OCI-LY7 (cell line): ENCODE results near the gene COX4I1. TPM values are rescaled to one million over a fixed set of nuclear protein-coding genes. Genes with fewer than 3 reads are reported as not detected.

ENCODE experiments used
- BruUV-seq: library from RNA; stranded (reverse); fragments of 400-500 nt; replicated peaks from 2 replicates; lab custom pipeline; 2021; lab: Mats Ljungman, UMichigan
- CTCF ChIA-PET: fragments of 300-600 bp; sonication (Branson Sonifier 250); formaldehyde crosslinking; loops from one replicate; lab custom pipeline; 2022; ENCODE audit warnings: antibody characterized with exemption; ENCODE audit not compliant: unreplicated experiment; lab: Charles Lee
- POLR2A ChIA-PET: fragments of 300-600 bp; sonication (Branson Sonifier 250); formaldehyde crosslinking; loops from one replicate; lab custom pipeline; 2022; ENCODE audit warnings: antibody characterized with exemption; lab: Charles Lee
- DNase-seq: peaks from one replicate; pipeline ENCODE4 v3.0.0-alpha.2; 2015; ENCODE audit warnings: low spot score
- H2AFZ ChIP-seq: fragments of 200-600 bp; sonication (generic), shearing (Covaris generic); 2 replicates; pipeline ENCODE4 v1.6.1; 2014; ENCODE audit warnings: mild to moderate bottlenecking, antibody characterized with exemption, low read length, moderate library complexity
- H3K27ac ChIP-seq: fragments of 200-600 bp; sonication (generic); 2 replicates; pipeline ENCODE4 v1.5.1; 2014; ENCODE audit warnings: mixed run types, low read depth, mild to moderate bottlenecking, moderate library complexity, low read length, inconsistent platforms; ENCODE audit not compliant: poor library complexity, severe bottlenecking
- H3K36me3 ChIP-seq: fragments of 200-600 bp; sonication (generic); 2 replicates; pipeline ENCODE4 v1.6.1; 2014; ENCODE audit warnings: mild to moderate bottlenecking, antibody characterized with exemption, low read length, moderate library complexity, mixed read lengths; ENCODE audit not compliant: insufficient read depth
- H3K4me1 ChIP-seq: fragments of 200-600 bp; sonication (generic); 2 replicates; pipeline ENCODE4 v1.5.1; 2014; ENCODE audit warnings: mild to moderate bottlenecking, low read length; ENCODE audit not compliant: insufficient read depth, poor library complexity, severe bottlenecking
- H3K4me2 ChIP-seq: fragments of 200-600 bp; sonication (generic); 2 replicates; pipeline ENCODE4 v1.6.1; 2014; ENCODE audit warnings: mild to moderate bottlenecking, low read length
- H3K4me3 ChIP-seq: fragments of 200-600 bp; sonication (generic); 2 replicates; pipeline ENCODE4 v1.5.1; 2014; ENCODE audit warnings: mild to moderate bottlenecking, low read depth, low read length; ENCODE audit not compliant: poor library complexity, severe bottlenecking
- H3K79me2 ChIP-seq: fragments of 200-600 bp; sonication (generic); 2 replicates; pipeline ENCODE4 v1.6.1; 2016; ENCODE audit warnings: low read depth, mild to moderate bottlenecking, low read length, moderate library complexity, mixed read lengths; ENCODE audit not compliant: insufficient read depth
- H3K9me2 ChIP-seq: fragments of 200-600 bp; sonication (generic); 2 replicates; pipeline ENCODE4 v1.6.1; 2016; ENCODE audit warnings: mild to moderate bottlenecking, low read length, mixed read lengths; ENCODE audit not compliant: insufficient read depth
- H3K9me3 ChIP-seq: fragments of 200-600 bp; sonication (generic); 2 replicates; pipeline ENCODE4 v1.6.1; 2014; ENCODE audit warnings: mild to moderate bottlenecking, mixed run types, low read length, mixed read lengths
- H4K20me1 ChIP-seq: fragments of 200-600 bp; sonication (generic); 2 replicates; pipeline ENCODE4 v1.6.1; 2014; ENCODE audit warnings: mild to moderate bottlenecking, antibody characterized with exemption, low read length, moderate library complexity, mixed read lengths; ENCODE audit not compliant: insufficient read depth
- EZH2phosphoT487 ChIP-seq: fragments of 200-600 bp; sonication (generic); IDR thresholded peaks from 2 replicates; pipeline ENCODE4 v1.6.1; 2018; ENCODE audit warnings: low read depth, borderline replicate concordance, mild to moderate bottlenecking, mixed run types, antibody characterized with exemption, low read length, moderate library complexity, mixed read lengths
- intact Hi-C: fragments of 100-400 bp; cut with micrococcal nuclease; formaldehyde crosslinking; loops from one replicate; pipeline ENCODE4 v1.10.0; 2022; ENCODE audit not compliant: unreplicated experiment
- total RNA-seq, 2 experiments: library from RNA; depleted of rRNA in 1 of 2; stranded (reverse); fragments of >200 nt in 1 of 2; shearing (Covaris generic) in 1 of 2; gene quantifications; 2 replicates each; pipeline ENCODE4 v1.2.3, GENCODE V29; 2014 to 2022
- TF ChIP-seq, protein P1 (sequence below): fragments of 200-600 bp; sonication (generic); conservative IDR thresholded peaks from 2 replicates; pipeline ENCODE4 v1.5.1; 2014; ENCODE audit warnings: mild to moderate bottlenecking, antibody characterized with exemption, low read length, moderate library complexity, mixed read lengths

Gene COX4I1
- total RNA-seq, 2 experiments from 2014 or later, result 542 to 569 TPM

DNA sequence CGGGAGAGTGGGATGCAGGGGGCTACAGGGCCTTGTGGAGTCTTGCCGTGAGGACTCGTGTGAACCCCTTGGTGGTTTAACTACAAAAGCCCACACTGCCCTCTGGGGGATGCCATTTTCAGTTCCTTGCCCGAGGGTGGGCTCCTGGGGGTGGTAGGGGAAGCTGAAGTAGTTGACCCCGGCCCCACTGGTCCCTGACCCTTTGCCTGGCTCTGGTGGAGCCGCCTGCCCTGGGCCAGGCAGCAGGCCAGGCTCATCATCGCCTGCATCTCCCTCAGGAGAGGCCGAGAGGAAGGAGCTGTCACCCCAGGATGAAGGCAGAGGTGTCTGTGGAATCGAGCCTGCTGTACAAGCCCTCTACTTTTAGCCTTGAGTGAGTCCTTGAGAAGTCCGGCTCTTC, 10.2 kb downstream of the COX4I1 start:
- TF ChIP-seq, protein P1, sequence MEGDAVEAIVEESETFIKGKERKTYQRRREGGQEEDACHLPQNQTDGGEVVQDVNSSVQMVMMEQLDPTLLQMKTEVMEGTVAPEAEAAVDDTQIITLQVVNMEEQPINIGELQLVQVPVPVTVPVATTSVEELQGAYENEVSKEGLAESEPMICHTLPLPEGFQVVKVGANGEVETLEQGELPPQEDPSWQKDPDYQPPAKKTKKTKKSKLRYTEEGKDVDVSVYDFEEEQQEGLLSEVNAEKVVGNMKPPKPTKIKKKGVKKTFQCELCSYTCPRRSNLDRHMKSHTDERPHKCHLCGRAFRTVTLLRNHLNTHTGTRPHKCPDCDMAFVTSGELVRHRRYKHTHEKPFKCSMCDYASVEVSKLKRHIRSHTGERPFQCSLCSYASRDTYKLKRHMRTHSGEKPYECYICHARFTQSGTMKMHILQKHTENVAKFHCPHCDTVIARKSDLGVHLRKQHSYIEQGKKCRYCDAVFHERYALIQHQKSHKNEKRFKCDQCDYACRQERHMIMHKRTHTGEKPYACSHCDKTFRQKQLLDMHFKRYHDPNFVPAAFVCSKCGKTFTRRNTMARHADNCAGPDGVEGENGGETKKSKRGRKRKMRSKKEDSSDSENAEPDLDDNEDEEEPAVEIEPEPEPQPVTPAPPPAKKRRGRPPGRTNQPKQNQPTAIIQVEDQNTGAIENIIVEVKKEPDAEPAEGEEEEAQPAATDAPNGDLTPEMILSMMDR, result peak; percentile 35
- TF ChIP-seq EZH2phosphoT487, result no peak
- Histone ChIP-seq H2AFZ (no peak overlapping the region), H4K20me1 (no peaks in the 10 kb centered on the region), H3K4me3 (no peak overlapping the region), H3K9me3 (no peaks in the 10 kb centered on the region), H3K36me3 (peaks cover 28% of the 10 kb centered on the region), H3K4me1 (no peaks in the 10 kb centered on the region), H3K4me2 (no peak overlapping the region), H3K9me2 (no peaks in the 10 kb centered on the region), H3K27ac (no peak overlapping the region), H3K79me2 (no peaks in the 10 kb centered on the region)
- CTCF ChIA-PET, result no interaction called here
- intact Hi-C loops, result no loop called here
- no TSS peak for BruUV-seq
- POLR2A ChIA-PET, result no interaction called here
- DNase-seq, result no peak

DNA sequence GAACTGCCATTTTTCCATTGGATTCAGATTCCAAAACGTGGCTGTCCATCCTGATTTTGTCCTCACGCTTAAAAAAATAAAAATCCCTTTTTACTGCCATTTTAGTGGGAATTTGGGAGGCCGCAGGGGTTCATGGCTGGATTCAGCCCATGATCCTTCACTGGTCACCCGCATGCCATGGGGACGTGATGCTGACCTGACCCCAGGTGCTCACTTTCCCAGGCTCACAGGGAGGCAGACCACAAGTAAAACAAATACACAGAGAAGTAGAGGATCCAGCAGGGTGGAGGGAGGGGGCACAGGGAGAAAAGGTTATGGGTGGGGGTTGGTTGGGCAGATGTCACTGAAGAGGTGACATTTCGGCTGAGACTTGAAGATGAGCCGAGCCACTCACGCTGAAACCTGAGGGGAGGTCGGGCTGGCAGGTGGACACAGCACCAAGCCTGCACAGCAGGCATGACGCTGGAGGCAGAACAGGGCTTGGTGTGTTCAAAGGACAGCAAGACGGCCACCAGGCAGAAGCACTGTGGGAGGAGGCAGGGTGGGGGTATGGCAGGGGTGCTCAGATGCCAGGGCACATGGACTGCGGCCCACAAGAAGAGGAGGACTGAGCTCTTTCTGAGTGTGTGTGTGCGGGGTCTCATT, 10.7 kb downstream of the COX4I1 start:
- POLR2A ChIA-PET, result interaction anchor here (1.5 kb wide), 1 partner anchor 10 kb away, joined by 3 read pairs; no protein-coding TSS in a partner anchor

DNA sequence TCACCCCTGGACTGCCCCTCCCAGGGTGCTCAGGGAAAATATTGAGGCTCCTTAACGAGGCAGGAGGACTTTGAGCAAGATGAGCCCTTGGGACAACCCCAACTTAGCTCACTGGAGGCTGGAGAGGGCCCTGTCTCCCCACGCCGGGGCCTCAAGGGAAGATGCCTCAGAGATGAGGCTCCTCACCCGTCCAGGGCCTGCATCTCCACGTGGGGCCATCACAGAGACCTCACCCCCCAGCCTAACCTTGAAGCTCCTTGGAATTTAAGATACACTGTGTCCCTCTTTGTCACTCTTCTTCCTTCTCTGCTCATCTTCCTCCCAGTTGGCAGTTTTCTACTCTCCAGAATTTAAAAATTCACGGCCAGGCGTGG, 11.2 kb downstream of the COX4I1 start:
- POLR2A ChIA-PET, result interaction anchor here (1.5 kb wide), 1 partner anchor 10 kb away, joined by 3 read pairs; no protein-coding TSS in a partner anchor
- no TSS peak for BruUV-seq
- Histone ChIP-seq H3K9me2 (no peaks in the 10 kb centered on the region), H3K27ac (no peak overlapping the region), H3K4me3 (no peak overlapping the region), H2AFZ (no peak overlapping the region), H4K20me1 (no peaks in the 10 kb centered on the region), H3K4me2 (no peak overlapping the region), H3K36me3 (peaks cover 17% of the 10 kb centered on the region), H3K9me3 (no peaks in the 10 kb centered on the region), H3K4me1 (no peaks in the 10 kb centered on the region), H3K79me2 (no peaks in the 10 kb centered on the region)
- TF ChIP-seq EZH2phosphoT487, result no peak
- TF ChIP-seq, protein P1, result no peak
- intact Hi-C loops, result no loop called here
- DNase-seq, result no peak
- CTCF ChIA-PET, result no interaction called here

More for the DNA sequence above, 10.7 kb downstream of the COX4I1 start:
- TF ChIP-seq, protein P1, result no peak
- no peak for TF ChIP-seq EZH2phosphoT487
- no peaks in the 10 kb centered on the region for H3K79me2 ChIP-seq
- no peak overlapping the region for H3K27ac ChIP-seq
- intact Hi-C loops, result no loop called here
- H3K9me3 ChIP-seq, result no peaks in the 10 kb centered on the region
- CTCF ChIA-PET, result no interaction called here
- BruUV-seq, result no TSS peak
- H4K20me1 ChIP-seq, result no peaks in the 10 kb centered on the region
- no peaks in the 10 kb centered on the region for H3K4me1 ChIP-seq
- no peaks in the 10 kb centered on the region for H3K9me2 ChIP-seq
- no peak overlapping the region for H2AFZ ChIP-seq
- no peak overlapping the region for H3K4me3 ChIP-seq
- no peak for DNase-seq
- no peak overlapping the region for H3K4me2 ChIP-seq
- peaks cover 22% of the 10 kb centered on the region for H3K36me3 ChIP-seq
